ENCODE measurements around the gene TNS2. TPM values are rescaled to one million over a fixed set of nuclear protein-coding genes. Genes with fewer than 3 reads are reported as not detected.

TNS2 gene
- total and polyA plus RNA-seq, 5 experiments from 2014 or later = 0.13 to 3.0 (median 1.3) TPM; not detected in 1

- DNase-seq = no peak
- H3K36me3 Mint-ChIP-seq = peaks cover 0 to 78% (median 11%) of the 10 kb centered on the region in 3 donors
- POLR2A ChIA-PET = no interaction called here
- no peaks in the 10 kb centered on the region for H3K27me3 Mint-ChIP-seq
- no peaks in the 10 kb centered on the region for H3K9me3 Mint-ChIP-seq
- H3K27ac Mint-ChIP-seq = peak overlapping the region in 4 of 10 donors; percentile 6 to 55 (median 17)
- H3K4me3 Mint-ChIP-seq = peak overlapping the region in 1 of 10 donors; percentile 30
- peaks cover 26 to 67% (median 59%) of the 10 kb centered on the region in 4 donors for H3K4me1 Mint-ChIP-seq
- ATAC-seq = no peak
Measured at GRCh38 chr12:53074283-53074998, 24.6 kb downstream of the TNS2 start.

- Mint-ChIP-seq H3K27ac (peak overlapping the region in 2 of 10 donors; percentile 3 to 80), H3K4me3 (peak overlapping the region in 1 of 10 donors; percentile 30), H3K9me3 (no peaks in the 10 kb centered on the region), H3K4me1 (peaks cover 26 to 72% (median 64%) of the 10 kb centered on the region in 4 donors), H3K27me3 (no peaks in the 10 kb centered on the region), H3K36me3 (peaks cover 0 to 75% (median 11%) of the 10 kb centered on the region in 3 donors)
- POLR2A ChIA-PET = interaction anchor here (1.2 kb wide), 1 partner anchor 106 kb away, joined by 3 read pairs; the partner anchor contains the start of genes CSAD and ZNF740
- ATAC-seq (no peak), DNase-seq (no peak)
Measured at GRCh38 chr12:53074999-53075370, 25.1 kb downstream of the TNS2 start.

- no peak for DNase-seq
- POLR2A ChIA-PET = interaction anchor here (1.4 kb wide), 1 partner anchor 9 kb away, joined by 4 read pairs; no protein-coding TSS in a partner anchor
- no peaks in the 10 kb centered on the region for H3K27me3 Mint-ChIP-seq
- H3K36me3 Mint-ChIP-seq = peaks cover 0 to 60% (median 6%) of the 10 kb centered on the region in 3 donors
- peaks cover 28 to 75% (median 66%) of the 10 kb centered on the region in 4 donors for H3K4me1 Mint-ChIP-seq
- H3K4me3 Mint-ChIP-seq = peak overlapping the region in 1 of 10 donors; percentile 14
- H3K9me3 Mint-ChIP-seq = no peaks in the 10 kb centered on the region
- H3K27ac Mint-ChIP-seq = peak overlapping the region in 5 of 10 donors; percentile 7 to 70 (median 51)
- ATAC-seq = no peak
Measured at GRCh38 chr12:53076461-53076860, 26.6 kb downstream of the TNS2 start.

DNA sequence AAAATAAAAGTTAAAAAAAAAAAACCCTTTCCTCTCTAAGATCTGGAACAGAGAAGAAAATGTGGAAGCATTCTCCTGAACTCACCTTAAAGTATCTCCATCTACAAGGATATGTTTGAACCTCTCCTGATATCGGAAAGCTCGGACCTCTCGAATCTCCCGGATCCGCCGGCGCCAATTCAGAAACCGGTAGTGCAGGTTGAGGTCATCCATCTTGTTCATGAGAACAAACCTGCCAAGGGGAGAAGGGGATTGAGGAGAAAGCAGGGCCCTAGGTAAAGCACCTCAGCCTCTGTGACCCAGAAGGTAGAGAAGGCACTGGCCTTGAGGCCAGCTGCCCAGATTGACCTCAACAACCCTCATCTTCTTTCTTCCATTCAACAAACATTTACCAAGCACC, 27.2 kb downstream of the TNS2 start:
- POLR2A ChIA-PET = interaction anchor here (1.4 kb wide), 1 partner anchor 9 kb away, joined by 4 read pairs; no protein-coding TSS in a partner anchor
- Mint-ChIP-seq H3K4me1 (peaks cover 26 to 70% (median 64%) of the 10 kb centered on the region in 4 donors), H3K27ac (peak overlapping the region in 5 of 10 donors; percentile 7 to 60 (median 43)), H3K36me3 (peaks cover 0 to 55% (median 6%) of the 10 kb centered on the region in 3 donors), H3K4me3 (peak overlapping the region in 8 of 10 donors; percentile 31 to 95 (median 92)), H3K27me3 (no peaks in the 10 kb centered on the region), H3K9me3 (no peaks in the 10 kb centered on the region)
- DNase-seq (no peak), ATAC-seq (no peak)

- Mint-ChIP-seq H3K27me3 (no peaks in the 10 kb centered on the region), H3K4me3 (peak overlapping the region; percentile 85 to 99 (median 94)), H3K4me1 (peaks cover 24 to 67% (median 54%) of the 10 kb centered on the region in 4 donors), H3K36me3 (peaks cover 0 to 39% (median 6%) of the 10 kb centered on the region in 3 donors), H3K9me3 (no peaks in the 10 kb centered on the region), H3K27ac (peak overlapping the region; percentile 91 to 98 (median 97))
- ATAC-seq (peak; percentile 53 to 62), DNase-seq (peak in 9 of 10 donors; percentile 30 to 79 (median 58))
- POLR2A ChIA-PET = interaction anchor here (0.6 to 4.4 kb wide), 21 partner anchors 10 to 547 kb away, joined by 3 to 58 read pairs (median 6); partner anchors contain the start of genes ATF7, CSAD, EIF4B and IGFBP6
Measured at GRCh38 chr12:53078425-53079225, 28.8 kb downstream of the TNS2 start.

DNA sequence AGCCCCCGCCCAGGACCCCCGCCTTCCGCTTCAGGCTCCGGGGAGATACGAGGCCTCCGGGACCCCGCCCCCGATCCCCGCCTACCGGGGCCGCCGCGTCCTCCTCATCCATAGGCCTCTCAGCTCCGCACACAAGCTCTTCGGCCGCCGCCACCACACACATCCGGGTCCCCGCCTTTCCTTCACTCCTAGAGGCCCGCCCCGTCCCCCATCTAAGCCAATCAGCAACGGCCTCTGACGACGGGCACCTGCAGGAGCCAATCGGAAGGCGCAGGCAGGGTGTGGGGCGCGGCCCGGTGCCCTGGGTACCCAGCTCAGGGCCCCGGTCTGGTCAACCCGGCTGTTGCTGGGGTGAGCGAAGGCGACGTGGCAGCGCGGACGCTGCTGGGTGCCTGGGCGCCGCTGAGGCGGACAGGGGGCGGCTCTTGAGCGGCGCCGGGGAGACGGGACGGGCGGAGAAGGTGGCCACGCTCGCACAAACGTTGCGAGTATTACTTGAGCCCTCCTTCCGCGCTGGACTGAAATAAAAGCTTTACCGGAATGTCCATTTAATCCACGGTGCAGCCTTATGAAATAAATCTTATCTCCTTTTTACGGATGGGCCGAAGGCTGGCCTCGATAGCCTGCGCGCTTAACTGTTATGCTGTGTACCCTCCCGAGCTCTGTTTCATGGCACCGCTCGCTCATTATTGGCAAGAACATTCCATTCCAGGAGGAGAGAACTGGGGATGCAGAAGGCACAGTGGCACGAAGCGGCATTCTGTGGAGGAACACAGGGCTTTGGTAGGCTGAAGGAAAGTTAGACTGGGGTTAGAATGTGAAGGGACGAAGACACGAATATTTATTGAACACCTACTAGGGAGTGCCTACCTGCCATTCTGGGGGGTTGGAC, 29.6 kb downstream of the TNS2 start, which contains the start of gene SPRYD3:
Gene SPRYD3 (minus strand): TSS at position 165 of the 892 bp plus-strand sequence. CDS start 57 bp downstream, at position 108.
- POLR2A ChIA-PET = interaction anchor here (0.5 to 4.4 kb wide), 22 partner anchors 11 to 546 kb away, joined by 3 to 58 read pairs (median 6); partner anchors contain the start of genes ATF7, CSAD, EIF4B and IGFBP6

GRCh38 chr12:53082637-53083175, 32.8 kb downstream of the TNS2 start:
- H3K36me3 Mint-ChIP-seq = no peaks in the 10 kb centered on the region
- H3K27ac Mint-ChIP-seq = no peak overlapping the region
- H3K4me1 Mint-ChIP-seq = peaks cover 6 to 30% (median 24%) of the 10 kb centered on the region in 4 donors
- H3K9me3 Mint-ChIP-seq = no peaks in the 10 kb centered on the region
- no peak overlapping the region for H3K4me3 Mint-ChIP-seq
- H3K27me3 Mint-ChIP-seq = peaks cover 0 to 10% (median 0%) of the 10 kb centered on the region in 5 donors
- ATAC-seq (no peak), DNase-seq (no peak)
- POLR2A ChIA-PET = no interaction called here

More for the DNA sequence above, 29.6 kb downstream of the TNS2 start, which contains the start of gene SPRYD3:
- peaks cover 0 to 30% (median under 1%) of the 10 kb centered on the region in 3 donors for H3K36me3 Mint-ChIP-seq
- peaks cover 20 to 59% (median 47%) of the 10 kb centered on the region in 4 donors for H3K4me1 Mint-ChIP-seq
- H3K27ac Mint-ChIP-seq = peak within 1 kb of the TSS; percentile 91 to 98 (median 97)
- peak; percentile 95 to 96 for ATAC-seq
- H3K27me3 Mint-ChIP-seq = no peaks in the 10 kb centered on the region
- DNase-seq = peak; percentile 91 to 99 (median 97)
- H3K4me3 Mint-ChIP-seq = peak within 1 kb of the TSS; percentile 85 to 99 (median 94)
- no peaks in the 10 kb centered on the region for H3K9me3 Mint-ChIP-seq

GRCh38 chr12:53086361-53086760, 36.5 kb downstream of the TNS2 start:
- Mint-ChIP-seq H3K36me3 (no peaks in the 10 kb centered on the region), H3K9me3 (no peaks in the 10 kb centered on the region), H3K27me3 (peaks cover 0 to 10% (median 7%) of the 10 kb centered on the region in 5 donors), H3K4me3 (no peak overlapping the region), H3K27ac (no peak overlapping the region), H3K4me1 (peaks cover 0 to under 1% (median 0%) of the 10 kb centered on the region in 4 donors)
- POLR2A ChIA-PET = interaction anchor here (0.6 to 1.5 kb wide), 5 partner anchors 10 to 178 kb away, joined by 3 to 4 read pairs (median 3); partner anchors contain the start of gene SOAT2
- DNase-seq = no peak
- no peak for ATAC-seq

DNA sequence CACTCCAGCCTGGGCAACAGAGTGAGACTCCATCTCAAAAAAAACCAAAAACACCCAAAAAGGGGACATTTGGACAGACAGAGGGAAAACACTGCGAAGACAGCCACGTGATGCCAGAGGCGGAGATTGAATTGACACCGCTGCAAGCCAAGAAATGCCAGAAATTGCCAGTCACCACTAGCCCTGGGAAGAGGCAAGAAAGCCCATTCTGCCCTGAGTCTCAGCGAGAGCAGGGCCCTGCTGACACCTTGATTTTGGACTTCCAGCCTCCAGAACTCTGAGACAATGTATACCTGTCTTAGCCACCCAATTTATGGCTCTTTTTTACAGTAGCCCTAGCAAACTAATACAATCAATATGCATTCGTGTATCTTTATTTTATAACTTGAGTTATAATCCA, 40.2 kb downstream of the TNS2 start:
- H3K4me3 Mint-ChIP-seq = no peak overlapping the region
- DNase-seq = no peak
- POLR2A ChIA-PET = interaction anchor here (0.6 to 1.6 kb wide), 3 partner anchors 13 to 162 kb away, joined by 4 to 6 read pairs (median 4); partner anchors contain the start of gene SOAT2
- H3K27ac Mint-ChIP-seq = no peak overlapping the region
- H3K27me3 Mint-ChIP-seq = peaks cover 0 to 10% (median 7%) of the 10 kb centered on the region in 5 donors
- no peak for ATAC-seq
- H3K4me1 Mint-ChIP-seq = peaks cover 6 to 8% (median 6%) of the 10 kb centered on the region in 4 donors
- H3K36me3 Mint-ChIP-seq = peaks cover 0 to 2% (median 0%) of the 10 kb centered on the region in 3 donors
- H3K9me3 Mint-ChIP-seq = no peaks in the 10 kb centered on the region

- no peak for ATAC-seq
- DNase-seq = no peak
- H3K36me3 Mint-ChIP-seq = peaks cover 0 to 2% (median 0%) of the 10 kb centered on the region in 3 donors
- POLR2A ChIA-PET = interaction anchor here (0.5 to 1.6 kb wide), 4 partner anchors 11 to 225 kb away, joined by 3 to 6 read pairs (median 4); partner anchors contain the start of genes SOAT2 and SPRYD3
- no peak overlapping the region for H3K27ac Mint-ChIP-seq
- H3K4me3 Mint-ChIP-seq = no peak overlapping the region
- H3K27me3 Mint-ChIP-seq = peaks cover 0 to 10% (median 7%) of the 10 kb centered on the region in 5 donors
- no peaks in the 10 kb centered on the region for H3K9me3 Mint-ChIP-seq
- peaks cover 6 to 8% (median 6%) of the 10 kb centered on the region in 4 donors for H3K4me1 Mint-ChIP-seq
Measured at GRCh38 chr12:53090554-53090953, 40.7 kb downstream of the TNS2 start.

DNA sequence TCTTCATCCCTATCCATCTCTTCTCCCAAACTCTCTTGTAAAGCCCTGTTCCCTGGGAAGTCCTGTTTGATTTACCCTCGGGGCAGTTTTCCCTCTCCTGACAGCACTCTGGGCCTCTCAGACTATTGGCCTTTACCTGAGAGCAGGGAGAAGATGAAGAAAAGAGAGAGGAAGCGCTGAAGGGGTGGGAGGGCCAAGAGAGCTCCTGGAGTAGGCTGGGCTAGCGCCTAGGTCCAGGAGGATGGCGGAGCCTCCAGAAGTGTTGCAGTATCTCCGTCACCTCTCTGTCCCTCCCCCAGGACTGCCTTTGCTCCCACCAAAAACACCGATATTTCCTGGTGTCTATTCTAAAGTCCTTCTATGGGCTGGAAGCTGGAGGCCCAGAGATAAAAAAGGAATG, 41.9 kb downstream of the TNS2 start:
- POLR2A ChIA-PET = interaction anchor here (4.7 kb wide), 1 partner anchor 12 kb away, joined by 26 read pairs; the partner anchor contains the start of gene SPRYD3
- Mint-ChIP-seq H3K36me3 (peaks cover 0 to 2% (median 0%) of the 10 kb centered on the region in 3 donors), H3K9me3 (no peaks in the 10 kb centered on the region), H3K27ac (peak overlapping the region in 1 of 10 donors; percentile 4), H3K4me1 (peaks cover 7 to 14% (median 12%) of the 10 kb centered on the region in 4 donors), H3K4me3 (no peak overlapping the region), H3K27me3 (peaks cover 0 to 9% (median 7%) of the 10 kb centered on the region in 5 donors)
- ATAC-seq = no peak
- DNase-seq = no peak

Data from naive thymus-derived CD8-positive, alpha-beta T cell (primary cell).